H9 (cell line): Measurements from ENCODE around the gene IL10. TPM values are rescaled to one million over a fixed set of nuclear protein-coding genes. Genes with fewer than 3 reads are reported as not detected.
A peak's percentile ranks its signal among the peaks of the same experiment; 100 is the strongest.

Source experiments
- DNase-seq: peaks from one replicate; pipeline ENCODE4 v3.0.0-alpha.2; 2017
- H2AFZ ChIP-seq: one replicate; pipeline ENCODE4 v1.6.1; 2013; ENCODE audit warnings: mild to moderate bottlenecking, low read length, control low read depth, moderate library complexity
- H2AK5ac ChIP-seq: 2 replicates; pipeline ENCODE4 v1.6.1; 2013; ENCODE audit warnings: low read length, control low read depth, mixed read lengths; ENCODE audit not compliant: insufficient read length
- H2BK120ac ChIP-seq: one replicate; pipeline ENCODE4 v1.6.1; 2013; ENCODE audit warnings: low read depth, mild to moderate bottlenecking, low read length, control low read depth, inconsistent platforms; ENCODE audit not compliant: poor library complexity, severe bottlenecking
- H2BK12ac ChIP-seq: 2 replicates; pipeline ENCODE4 v1.6.1; 2013; ENCODE audit warnings: low read length, control low read depth, mixed read lengths, low read depth; ENCODE audit not compliant: insufficient read length
- H2BK15ac ChIP-seq: 2 replicates; pipeline ENCODE4 v1.6.1; 2013; ENCODE audit warnings: low read depth, low read length, control low read depth
- H2BK20ac ChIP-seq: one replicate; pipeline ENCODE4 v1.6.1; 2013; ENCODE audit warnings: low read depth, mild to moderate bottlenecking, low read length, control low read depth, inconsistent platforms; ENCODE audit not compliant: poor library complexity, severe bottlenecking
- H2BK5ac ChIP-seq: 2 replicates; pipeline ENCODE4 v1.6.1; 2013; ENCODE audit warnings: low read length, control low read depth, mixed read lengths; ENCODE audit not compliant: insufficient read length
- H3K14ac ChIP-seq: 2 replicates; pipeline ENCODE4 v1.6.1; 2013; ENCODE audit warnings: low read length, control low read depth; ENCODE audit not compliant: insufficient read depth
- H3K18ac ChIP-seq: 2 replicates; pipeline ENCODE4 v1.6.1; 2013; ENCODE audit warnings: low read depth, mild to moderate bottlenecking, mixed read lengths, low read length, control low read depth; ENCODE audit not compliant: insufficient read length
- H3K23ac ChIP-seq: 2 replicates; pipeline ENCODE4 v1.6.1; 2013; ENCODE audit warnings: low read length, control low read depth, mixed read lengths, low read depth; ENCODE audit not compliant: insufficient read length
- H3K23me2 ChIP-seq: 2 replicates; pipeline ENCODE4 v1.6.1; 2013; ENCODE audit warnings: low read depth, mild to moderate bottlenecking, mixed read lengths, low read length, control low read depth; ENCODE audit not compliant: insufficient read length, poor library complexity, severe bottlenecking
- H3K27ac ChIP-seq: 2 replicates; pipeline ENCODE4 v1.5.1; 2013; ENCODE audit warnings: low read length, control low read depth, mixed read lengths, low read depth; ENCODE audit not compliant: insufficient read length
- H3K27me3 ChIP-seq: 2 replicates; pipeline ENCODE4 v1.6.1; 2013; ENCODE audit warnings: low read length, control low read depth, inconsistent platforms; ENCODE audit not compliant: insufficient read depth
- H3K4ac ChIP-seq: 2 replicates; pipeline ENCODE4 v1.6.1; 2013; ENCODE audit warnings: low read depth, mild to moderate bottlenecking, control low read depth, inconsistent platforms, low read length, moderate library complexity
- H3K4me1 ChIP-seq: 2 replicates; pipeline ENCODE4 v1.6.1; 2013; ENCODE audit warnings: low read length, control low read depth, inconsistent platforms; ENCODE audit not compliant: insufficient read depth
- H3K4me2 ChIP-seq: 2 replicates; pipeline ENCODE4 v1.6.1; 2013; ENCODE audit warnings: low read length, control low read depth, mixed read lengths; ENCODE audit not compliant: insufficient read length, insufficient read depth
- H3K56ac ChIP-seq: 2 replicates; pipeline ENCODE4 v1.6.1; 2013; ENCODE audit warnings: low read depth, mild to moderate bottlenecking, mixed read lengths, low read length, control low read depth; ENCODE audit not compliant: insufficient read length
- H3K79me1 ChIP-seq: 2 replicates; pipeline ENCODE4 v1.6.1; 2013; ENCODE audit warnings: low read depth, mild to moderate bottlenecking, moderate library complexity, low read length, control low read depth, inconsistent platforms; ENCODE audit not compliant: insufficient read depth, poor library complexity, severe bottlenecking
- H3K79me2 ChIP-seq: 2 replicates; pipeline ENCODE4 v1.6.1; 2013; ENCODE audit warnings: low read length, control low read depth, inconsistent platforms; ENCODE audit not compliant: insufficient read depth
- H3K9ac ChIP-seq: 2 replicates; pipeline ENCODE4 v1.6.1; 2013; ENCODE audit warnings: low read length, control low read depth, mixed read lengths; ENCODE audit not compliant: insufficient read length; ENCODE audit errors: extremely low read depth
- H3K9me3 ChIP-seq: one replicate; pipeline ENCODE4 v1.6.1; 2013; ENCODE audit warnings: low read depth, low read length, inconsistent platforms; ENCODE audit not compliant: control insufficient read depth
- H3T11ph ChIP-seq: one replicate; pipeline ENCODE4 v1.6.1; 2013; ENCODE audit warnings: mild to moderate bottlenecking, low read length, control low read depth, inconsistent platforms
- H4K20me1 ChIP-seq: one replicate; pipeline ENCODE4 v1.6.1; 2013; ENCODE audit not compliant: control insufficient read depth, insufficient read length, insufficient read depth
- H4K5ac ChIP-seq: 2 replicates; pipeline ENCODE4 v1.6.1; 2013; ENCODE audit warnings: low read depth, mild to moderate bottlenecking, mixed read lengths, low read length, control low read depth; ENCODE audit not compliant: insufficient read length
- H4K8ac ChIP-seq: replicated peaks from 2 replicates; pipeline ENCODE4 v1.6.1; 2013; ENCODE audit warnings: low read length, control low read depth, mixed read lengths, low read depth; ENCODE audit not compliant: insufficient read length
- H4K91ac ChIP-seq: 2 replicates; pipeline ENCODE4 v1.6.1; 2013; ENCODE audit warnings: low read depth, mild to moderate bottlenecking, moderate library complexity, mixed read lengths, low read length, control low read depth; ENCODE audit not compliant: insufficient read length
- H3K27ac Mint-ChIP-seq, 3 experiments: 2 replicates in 2 of 3; 3 replicates in 1 of 3; pipeline ENCODE4 v1.8.0; 2020 to 2021; ENCODE audit warnings: mixed read lengths in 3 of 3, mild to moderate bottlenecking in 1 of 3, moderate library complexity in 1 of 3
- H3K27me3 Mint-ChIP-seq: 2 replicates; pipeline ENCODE4 v1.8.0; 2021; ENCODE audit warnings: low read depth, mild to moderate bottlenecking, moderate library complexity, mixed read lengths
- H3K36me3 Mint-ChIP-seq, 3 experiments: 2 replicates in 2 of 3; 3 replicates in 1 of 3; pipeline ENCODE4 v1.8.0; 2020 to 2021; ENCODE audit warnings: low read depth in 3 of 3, mixed read lengths in 3 of 3; ENCODE audit not compliant: insufficient read depth in 1 of 3
- H3K4me1 Mint-ChIP-seq, 2 experiments: 2 replicates each; pipeline ENCODE4 v1.8.0; 2020; ENCODE audit warnings: mixed read lengths in 2 of 2
- H3K4me3 Mint-ChIP-seq, 2 experiments: 2 replicates in 1 of 2; 3 replicates in 1 of 2; pipeline ENCODE4 v1.8.0; 2020 to 2021; ENCODE audit warnings: mild to moderate bottlenecking in 2 of 2, mixed read lengths in 2 of 2, moderate library complexity in 1 of 2
- H3K9me3 Mint-ChIP-seq, 2 experiments: 2 replicates in 1 of 2; 3 replicates in 1 of 2; pipeline ENCODE4 v1.8.0; 2020; ENCODE audit warnings: mild to moderate bottlenecking in 2 of 2, mixed read lengths in 2 of 2, moderate library complexity in 1 of 2
- WGBS: extraction: QIAGEN DNeasy Blood & Tissue Kit; methylation state at CpG from one replicate; pipeline ENCODE4 v1.1.7; 2013; ENCODE audit warnings: missing lambda C conversion rate, low lambda C conversion rate, mixed read lengths; ENCODE audit not compliant: insufficient read length; ENCODE audit errors: extremely low coverage; 5-methylcytosine and 5-hydroxymethylcytosine counted together
- total RNA-seq: library from RNA; stranded (reverse); gene quantifications from 2 replicates; pipeline ENCODE4 v1.2.1, GENCODE V29; 2021
- TF ChIP-seq, protein P1 (sequence below): fragments of 200-600 bp; sonication (generic); conservative IDR thresholded peaks from 3 replicates; pipeline ENCODE4 v1.8.0; 2021; ENCODE audit warnings: antibody characterized with exemption, mild to moderate bottlenecking

The IL10 gene
- total RNA-seq, 1 experiment from 2014 or later = not detected

DNA sequence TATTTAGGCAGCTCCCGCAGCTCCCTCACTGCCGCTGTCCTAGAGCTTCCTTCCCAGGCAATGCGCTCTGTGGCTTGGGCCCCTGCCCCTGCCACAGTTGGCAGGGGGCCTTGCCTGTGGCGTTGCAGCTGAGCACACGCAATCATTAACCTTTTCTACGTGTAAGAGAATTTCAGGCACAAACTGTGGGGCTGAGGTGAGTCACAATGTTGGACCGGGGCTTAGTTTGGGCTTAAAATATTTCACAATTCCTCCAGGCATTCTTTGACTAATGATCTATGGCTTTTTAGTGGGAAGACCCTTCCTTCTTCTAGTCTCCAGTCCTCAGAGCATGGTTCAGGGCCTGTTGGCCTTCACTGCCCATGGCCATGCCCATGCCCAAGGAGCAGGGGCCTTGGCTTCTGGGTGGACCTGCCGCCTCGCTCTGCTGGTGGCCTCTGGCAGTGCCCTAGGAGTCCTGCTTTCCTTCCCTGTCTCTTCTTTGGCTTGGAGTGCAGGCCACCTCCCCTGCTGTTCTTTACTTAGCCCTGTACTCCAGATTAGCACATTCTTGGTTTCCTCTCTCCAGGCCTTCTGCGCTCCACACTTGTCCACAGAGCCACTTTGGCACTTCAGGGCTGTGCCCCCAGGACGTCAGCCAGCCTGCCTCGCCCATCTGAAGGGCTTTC is 48.4 kb downstream of the IL10 start:
- no CpG with 5 or more reads among the region's 12 CpGs for WGBS
- Histone ChIP-seq H3K9ac (no peak overlapping the region), H4K91ac (no peak overlapping the region), H3K27me3 (no peaks in the 10 kb centered on the region), H3K23me2 (no peaks in the 10 kb centered on the region), H3K4me1 (peaks cover 2% of the 10 kb centered on the region; the same call in 1 of the 2 replicates), H3K9me3 (no peaks in the 10 kb centered on the region), H2AK5ac (no peak overlapping the region), H4K5ac (no peak overlapping the region), H3T11ph (no peak overlapping the region), H3K14ac (no peak overlapping the region), H2BK5ac (no peak overlapping the region), H3K18ac (no peak overlapping the region), H3K79me1 (peaks cover 3% of the 10 kb centered on the region), H2AFZ (no peak overlapping the region), H3K79me2 (no peaks in the 10 kb centered on the region), H2BK20ac (no peak overlapping the region), H2BK15ac (no peak overlapping the region), H4K8ac (no peak overlapping the region), H3K4ac (no peak overlapping the region), H3K23ac (no peak overlapping the region), H2BK12ac (no peak overlapping the region), H3K56ac (no peak overlapping the region), H3K27ac (no peak overlapping the region), H3K4me2 (no peak overlapping the region), H4K20me1 (no peaks in the 10 kb centered on the region), H2BK120ac (no peak overlapping the region)
- H3K36me3 Mint-ChIP-seq = peaks cover 0 to 3% (median 2%) of the 10 kb centered on the region in 3 experiments; a peak in 3 of 7 replicates
- H3K4me3 Mint-ChIP-seq = no peak overlapping the region
- H3K4me1 Mint-ChIP-seq = peaks cover 26 to 31% of the 10 kb centered on the region in 2 experiments
- H3K27me3 Mint-ChIP-seq = no peaks in the 10 kb centered on the region; the same call in 1 of the 2 replicates
- DNase-seq = no peak
- H3K9me3 Mint-ChIP-seq = no peaks in the 10 kb centered on the region
- TF ChIP-seq, protein P1, sequence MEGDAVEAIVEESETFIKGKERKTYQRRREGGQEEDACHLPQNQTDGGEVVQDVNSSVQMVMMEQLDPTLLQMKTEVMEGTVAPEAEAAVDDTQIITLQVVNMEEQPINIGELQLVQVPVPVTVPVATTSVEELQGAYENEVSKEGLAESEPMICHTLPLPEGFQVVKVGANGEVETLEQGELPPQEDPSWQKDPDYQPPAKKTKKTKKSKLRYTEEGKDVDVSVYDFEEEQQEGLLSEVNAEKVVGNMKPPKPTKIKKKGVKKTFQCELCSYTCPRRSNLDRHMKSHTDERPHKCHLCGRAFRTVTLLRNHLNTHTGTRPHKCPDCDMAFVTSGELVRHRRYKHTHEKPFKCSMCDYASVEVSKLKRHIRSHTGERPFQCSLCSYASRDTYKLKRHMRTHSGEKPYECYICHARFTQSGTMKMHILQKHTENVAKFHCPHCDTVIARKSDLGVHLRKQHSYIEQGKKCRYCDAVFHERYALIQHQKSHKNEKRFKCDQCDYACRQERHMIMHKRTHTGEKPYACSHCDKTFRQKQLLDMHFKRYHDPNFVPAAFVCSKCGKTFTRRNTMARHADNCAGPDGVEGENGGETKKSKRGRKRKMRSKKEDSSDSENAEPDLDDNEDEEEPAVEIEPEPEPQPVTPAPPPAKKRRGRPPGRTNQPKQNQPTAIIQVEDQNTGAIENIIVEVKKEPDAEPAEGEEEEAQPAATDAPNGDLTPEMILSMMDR = 0 out of 3 replicates have a peak, but pooled peaks have one; percentile 14
- peak overlapping the region; percentile 37 to 81 (median 45); a peak in 5 of 7 replicates for H3K27ac Mint-ChIP-seq
